Transverse colon (tissue), 4 donors: ENCODE data around the gene MIGA1.

ENCODE experiments used
- EP300 ChIP-seq: sonication (generic); formaldehyde crosslinking; IDR thresholded peaks from one replicate; pipeline ENCODE4 v1.6.1; 2017; ENCODE audit warnings: antibody characterized with exemption, low read depth
- POLR2A ChIP-seq: fragments of 450-650 bp; IDR thresholded peaks from one replicate; pipeline ENCODE4 v1.6.1; 2016; ENCODE audit warnings: antibody characterized with exemption, mild to moderate bottlenecking, moderate library complexity
- POLR2AphosphoS5 ChIP-seq, 3 donors: sonication (generic); formaldehyde crosslinking; IDR thresholded peaks; one replicate each; pipeline ENCODE4 v1.6.1; 2016; ENCODE audit warnings: antibody characterized with exemption in 3 of 3
- TF ChIP-seq, protein P1 (sequence below), 5 experiments: fragments of 200-600 bp in 3 of 5; fragments of 450-650 bp in 2 of 5; sonication (generic) in 3 of 5; IDR thresholded peaks; 1 replicate in 2 of 5; 2 replicates in 3 of 5; pipeline ENCODE4 v1.5.1; 2016 to 2017; ENCODE audit warnings: antibody characterized with exemption in 5 of 5, inconsistent platforms in 3 of 5, mild to moderate bottlenecking in 2 of 5, moderate library complexity in 1 of 5

DNA sequence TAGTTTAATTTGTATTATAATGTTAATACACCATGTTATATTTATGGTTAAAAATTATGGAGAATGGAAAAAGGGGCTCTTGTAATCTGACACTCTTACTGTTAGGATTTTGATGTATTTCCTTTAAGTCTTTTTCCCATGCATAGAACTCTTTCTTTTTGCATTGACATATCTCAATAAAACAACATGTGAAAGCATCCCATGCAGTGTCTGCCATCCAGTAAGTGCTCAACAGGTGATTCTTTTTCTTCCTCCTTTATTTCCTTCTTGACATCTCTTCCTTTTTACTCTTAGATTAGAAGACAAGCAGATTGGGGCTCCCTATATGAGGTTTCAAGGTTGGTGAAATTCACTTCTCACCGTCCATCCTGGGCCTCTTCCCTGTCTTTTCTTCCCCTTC, 111.8 kb downstream of the MIGA1 start:
- TF ChIP-seq, protein P1, sequence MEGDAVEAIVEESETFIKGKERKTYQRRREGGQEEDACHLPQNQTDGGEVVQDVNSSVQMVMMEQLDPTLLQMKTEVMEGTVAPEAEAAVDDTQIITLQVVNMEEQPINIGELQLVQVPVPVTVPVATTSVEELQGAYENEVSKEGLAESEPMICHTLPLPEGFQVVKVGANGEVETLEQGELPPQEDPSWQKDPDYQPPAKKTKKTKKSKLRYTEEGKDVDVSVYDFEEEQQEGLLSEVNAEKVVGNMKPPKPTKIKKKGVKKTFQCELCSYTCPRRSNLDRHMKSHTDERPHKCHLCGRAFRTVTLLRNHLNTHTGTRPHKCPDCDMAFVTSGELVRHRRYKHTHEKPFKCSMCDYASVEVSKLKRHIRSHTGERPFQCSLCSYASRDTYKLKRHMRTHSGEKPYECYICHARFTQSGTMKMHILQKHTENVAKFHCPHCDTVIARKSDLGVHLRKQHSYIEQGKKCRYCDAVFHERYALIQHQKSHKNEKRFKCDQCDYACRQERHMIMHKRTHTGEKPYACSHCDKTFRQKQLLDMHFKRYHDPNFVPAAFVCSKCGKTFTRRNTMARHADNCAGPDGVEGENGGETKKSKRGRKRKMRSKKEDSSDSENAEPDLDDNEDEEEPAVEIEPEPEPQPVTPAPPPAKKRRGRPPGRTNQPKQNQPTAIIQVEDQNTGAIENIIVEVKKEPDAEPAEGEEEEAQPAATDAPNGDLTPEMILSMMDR (IDR thresholded peaks at IDR 0.05), result no peak
- TF ChIP-seq POLR2AphosphoS5 (IDR thresholded peaks at IDR 0.05) (no peak), POLR2A (no peak), EP300 (no peak)
